Thymus (tissue), 11 donors: ENCODE measurements around the gene GNG7. TPM values are rescaled to one million over a fixed set of nuclear protein-coding genes. Genes with fewer than 3 reads are reported as not detected.
"Not testable (repeated sequence)": the region's sequence is repeated elsewhere in the genome, so short reads cannot be mapped to it uniquely, and the experiment has no call there.

Experiments used
- DNase-seq, 9 donors: peaks; one replicate each; pipeline ENCODE4 v3.0.0-alpha.2; 2013; ENCODE audit warnings: low spot score in 9 of 9, low read depth in 6 of 9, missing footprints in 1 of 9
- H3K27ac ChIP-seq, 2 donors: one replicate each; pipeline ENCODE4 v1.5.1; 2013; ENCODE audit warnings: control low read depth in 1 of 2, low read depth in 1 of 2, low read length in 1 of 2, mild to moderate bottlenecking in 1 of 2, moderate library complexity in 1 of 2
- H3K27me3 ChIP-seq, 2 donors: one replicate each; pipeline ENCODE4 v1.5.1; 2013; ENCODE audit warnings: low read length in 1 of 2; ENCODE audit not compliant: control insufficient read depth in 2 of 2, insufficient read depth in 1 of 2
- H3K36me3 ChIP-seq, 2 donors: one replicate each; pipeline ENCODE4 v1.5.1; 2013; ENCODE audit warnings: low read length in 1 of 2, mild to moderate bottlenecking in 1 of 2, moderate library complexity in 1 of 2; ENCODE audit not compliant: control insufficient read depth in 2 of 2, insufficient read depth in 2 of 2
- H3K4me1 ChIP-seq, 2 donors: one replicate each; pipeline ENCODE4 v1.5.1; 2013; ENCODE audit warnings: low read length in 2 of 2; ENCODE audit not compliant: control insufficient read depth in 2 of 2, insufficient read depth in 2 of 2
- H3K4me3 ChIP-seq, 2 donors: one replicate each; pipeline ENCODE4 v1.5.1; 2013; ENCODE audit warnings: low read length in 2 of 2, control low read depth in 1 of 2, mild to moderate bottlenecking in 1 of 2
- H3K9me3 ChIP-seq, 2 donors: one replicate each; pipeline ENCODE4 v1.5.1; 2013; ENCODE audit warnings: low read length in 1 of 2, mild to moderate bottlenecking in 1 of 2; ENCODE audit not compliant: control insufficient read depth in 2 of 2, insufficient read depth in 1 of 2
- WGBS: extraction: QIAGEN DNeasy Blood & Tissue Kit; methylation state at CpG from one replicate; pipeline ENCODE4 v1.1.7; 2013; 5-methylcytosine and 5-hydroxymethylcytosine counted together
- polyA plus RNA-seq: library from polyadenylated mRNA; stranded (reverse); fragments of 200-250 nt; gene quantifications from one replicate; pipeline ENCODE4 v1.2.3, GENCODE V29; 2013
- total RNA-seq: library from RNA; stranded (reverse); fragments of 120-200 nt; gene quantifications from one replicate; pipeline ENCODE4 v1.2.4, GENCODE V29; 2013
- donor health status: healthy.

The GNG7 gene
- total and polyA plus RNA-seq, 2 donors: 0.71 to 4.2 TPM

DNA sequence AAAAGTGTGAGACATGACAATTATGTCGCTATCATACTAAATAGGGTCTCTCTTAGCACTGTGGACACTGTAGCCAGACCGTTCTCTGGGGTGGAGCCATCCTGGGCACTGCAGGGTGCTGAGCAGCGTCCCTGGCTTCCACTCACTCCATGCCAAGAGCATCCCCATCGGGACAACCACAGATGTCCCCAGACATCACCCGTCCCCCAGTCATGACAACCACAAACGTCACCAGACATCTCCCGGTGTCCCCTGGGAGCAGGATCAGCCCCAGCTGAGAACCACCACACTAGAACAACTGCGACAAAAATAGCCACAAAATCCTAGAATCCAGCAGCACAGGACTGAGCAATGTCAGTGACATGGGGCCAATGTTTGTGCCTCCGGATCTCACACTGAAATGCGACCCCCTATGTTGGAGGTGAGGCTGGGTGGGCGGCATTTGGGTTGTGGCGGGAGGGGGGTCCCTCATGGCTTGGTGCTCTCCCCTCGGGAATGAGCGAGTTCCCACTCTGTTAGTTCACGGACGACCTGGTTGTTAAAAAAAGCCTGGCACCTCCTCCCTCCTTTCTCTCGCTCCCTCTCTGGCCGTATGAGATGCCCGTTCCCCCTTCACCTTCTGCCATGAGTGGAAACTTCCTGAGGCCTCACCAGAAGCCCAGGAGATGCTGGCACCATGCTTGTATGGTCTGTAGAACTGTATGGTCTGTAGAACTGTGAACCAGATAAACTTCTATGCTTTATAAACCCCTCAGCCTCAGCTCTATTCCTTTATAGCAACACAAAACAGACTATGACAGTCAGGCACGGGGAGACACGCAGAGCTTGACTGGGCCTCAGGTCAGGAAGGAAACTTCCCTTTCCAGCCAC is 132.7 kb downstream of the GNG7 start:
- H3K9me3 ChIP-seq: peaks cover 0 to 25% of the 10 kb centered on the region in 2 donors
- H3K27ac ChIP-seq: no peak overlapping the region
- peaks cover 0 to 7% of the 10 kb centered on the region in 2 donors for H3K4me1 ChIP-seq
- DNase-seq: no peak
- 96% methylated on average over 21 of the region's 21 CpGs for WGBS
- no peaks in the 10 kb centered on the region for H3K36me3 ChIP-seq
- H3K4me3 ChIP-seq: no peak overlapping the region
- no peaks in the 10 kb centered on the region for H3K27me3 ChIP-seq

DNA sequence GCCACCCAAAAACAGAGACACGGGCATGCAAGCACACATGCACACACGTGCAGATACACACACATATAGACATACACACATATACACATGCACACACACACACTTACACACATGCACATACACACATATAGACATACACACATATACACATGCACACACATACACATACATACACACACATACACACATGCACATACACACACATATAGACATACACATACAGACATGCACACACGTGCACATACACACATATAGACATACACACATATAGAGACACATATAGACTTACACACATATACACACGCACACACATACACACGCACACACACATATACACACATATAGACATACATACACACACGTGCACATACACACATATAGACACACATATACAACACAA is 134.5 kb downstream of the GNG7 start:
- Histone ChIP-seq H3K27me3 (no peaks in the 10 kb centered on the region), H3K27ac (no peak overlapping the region), H3K36me3 (no peaks in the 10 kb centered on the region), H3K4me3 (no peak overlapping the region), H3K4me1 (peaks cover 0 to 7% of the 10 kb centered on the region in 2 donors), H3K9me3 (peaks cover 0 to 19% of the 10 kb centered on the region in 2 donors)
- no peak for DNase-seq
- 78% methylated on average over 6 of the region's 6 CpGs for WGBS

DNA sequence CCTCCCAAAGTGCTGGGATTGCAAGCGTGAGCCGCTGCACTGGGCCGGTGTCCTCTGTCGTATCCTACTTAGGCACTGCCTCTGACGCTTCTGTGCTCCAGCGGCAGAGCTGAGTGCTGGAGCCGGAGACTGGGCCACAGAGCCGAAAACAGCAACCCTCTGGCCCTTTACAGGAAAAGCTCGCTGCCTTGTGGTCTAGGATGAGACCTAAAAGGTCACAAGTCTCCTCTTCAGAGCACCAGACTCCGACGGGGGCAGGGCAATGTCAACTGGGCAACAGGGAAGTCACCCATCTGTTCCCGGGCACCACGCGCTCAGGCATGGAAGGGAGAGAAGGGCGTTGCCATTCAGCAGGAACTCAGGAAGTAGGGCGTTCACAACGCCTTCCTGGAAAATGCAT is 134.9 kb downstream of the GNG7 start:
- Histone ChIP-seq H3K9me3 (peaks cover 0 to 19% of the 10 kb centered on the region in 2 donors), H3K27ac (no peak overlapping the region), H3K36me3 (no peaks in the 10 kb centered on the region), H3K4me3 (no peak overlapping the region), H3K27me3 (no peaks in the 10 kb centered on the region), H3K4me1 (peaks cover 0 to 9% of the 10 kb centered on the region in 2 donors)
- no peak for DNase-seq
- WGBS: 78% methylated on average over 17 of the region's 17 CpGs

DNA sequence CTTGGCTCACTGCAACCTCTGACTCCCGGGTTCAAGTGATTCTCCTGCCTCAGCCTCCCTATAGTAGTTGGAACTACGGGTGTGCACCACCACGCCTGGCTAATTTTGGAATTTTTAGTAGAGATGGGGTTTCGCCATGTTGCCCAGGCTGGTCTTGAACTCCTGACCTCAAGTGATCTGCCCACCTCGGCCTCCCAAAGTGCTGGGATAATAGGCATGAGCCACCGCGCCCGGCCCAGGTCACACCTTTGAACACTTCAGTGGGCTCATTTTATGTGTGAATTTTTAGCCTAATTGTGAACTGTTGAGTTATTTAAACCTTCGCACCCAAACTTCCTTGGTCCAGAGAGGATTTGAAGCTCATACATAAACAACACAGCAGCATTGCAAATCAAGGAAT is 138.9 kb downstream of the GNG7 start:
- not testable (repeated sequence) for H3K27me3 ChIP-seq, H3K27ac ChIP-seq, DNase-seq, H3K4me3 ChIP-seq, H3K36me3 ChIP-seq
- H3K4me1 ChIP-seq: peaks cover 7 to 26% of the 10 kb centered on the region in 2 donors
- 94% methylated on average over 9 of the region's 9 CpGs for WGBS
- H3K9me3 ChIP-seq: peaks cover 0 to 11% of the 10 kb centered on the region in 2 donors

DNA sequence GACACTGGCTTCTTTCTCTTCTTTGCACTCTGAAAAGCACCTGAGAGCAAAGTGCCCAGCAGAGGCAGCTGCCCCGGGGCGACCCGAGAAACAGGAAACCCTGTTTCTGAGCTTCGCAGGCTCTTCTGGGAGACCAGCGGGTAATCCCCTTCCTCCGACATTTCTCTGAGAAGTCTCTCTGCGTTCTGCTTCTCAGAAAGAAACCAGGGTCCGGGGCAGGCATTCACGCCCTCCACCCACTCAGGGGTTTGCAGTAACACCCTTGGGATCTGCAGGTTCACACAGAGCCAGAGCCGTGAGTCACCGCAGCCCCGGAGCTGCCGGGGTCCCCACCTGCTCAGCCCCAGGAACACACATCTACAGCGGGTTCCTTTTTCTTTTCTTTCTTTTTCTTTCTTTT is 140.6 kb downstream of the GNG7 start:
- H3K4me3 ChIP-seq: peak overlapping the region; percentile 47 to 61
- peaks cover 7 to 19% of the 10 kb centered on the region in 2 donors for H3K4me1 ChIP-seq
- peak overlapping the region; percentile 86 to 90 for H3K27ac ChIP-seq
- DNase-seq: peak in 7 of 9 donors; percentile 46 to 84 (median 57)
- peaks cover 0 to 5% of the 10 kb centered on the region in 2 donors for H3K9me3 ChIP-seq
- H3K36me3 ChIP-seq: no peaks in the 10 kb centered on the region
- WGBS: 1% methylated on average over 14 of the region's 14 CpGs
- no peaks in the 10 kb centered on the region for H3K27me3 ChIP-seq

DNA sequence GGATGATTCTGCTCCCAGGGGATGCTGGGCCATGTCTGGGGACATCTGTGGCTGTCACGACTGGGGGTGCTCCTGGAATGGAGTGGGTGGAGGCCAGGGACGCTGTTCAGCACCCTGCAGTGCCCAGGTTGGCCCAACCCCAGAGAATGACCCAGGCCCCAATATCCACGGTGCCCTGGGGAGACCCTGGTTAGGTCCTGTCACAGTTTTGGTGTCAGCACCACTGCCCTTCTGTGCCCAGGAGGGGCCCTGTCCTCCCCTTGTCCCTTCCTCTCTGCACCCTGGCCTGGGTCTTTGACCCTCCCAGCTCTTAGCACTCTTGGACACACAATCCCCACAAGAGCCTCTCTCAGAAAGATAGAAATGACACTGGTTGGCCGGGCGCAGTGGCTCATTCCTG is 141.3 kb downstream of the GNG7 start:
- H3K36me3 ChIP-seq: no peaks in the 10 kb centered on the region
- no peaks in the 10 kb centered on the region for H3K27me3 ChIP-seq
- peaks cover 7 to 19% of the 10 kb centered on the region in 2 donors for H3K4me1 ChIP-seq
- no peak overlapping the region for H3K4me3 ChIP-seq
- H3K27ac ChIP-seq: no peak overlapping the region
- 98% methylated on average over 5 of the region's 5 CpGs for WGBS
- H3K9me3 ChIP-seq: peaks cover 0 to 5% of the 10 kb centered on the region in 2 donors
- no peak for DNase-seq

DNA sequence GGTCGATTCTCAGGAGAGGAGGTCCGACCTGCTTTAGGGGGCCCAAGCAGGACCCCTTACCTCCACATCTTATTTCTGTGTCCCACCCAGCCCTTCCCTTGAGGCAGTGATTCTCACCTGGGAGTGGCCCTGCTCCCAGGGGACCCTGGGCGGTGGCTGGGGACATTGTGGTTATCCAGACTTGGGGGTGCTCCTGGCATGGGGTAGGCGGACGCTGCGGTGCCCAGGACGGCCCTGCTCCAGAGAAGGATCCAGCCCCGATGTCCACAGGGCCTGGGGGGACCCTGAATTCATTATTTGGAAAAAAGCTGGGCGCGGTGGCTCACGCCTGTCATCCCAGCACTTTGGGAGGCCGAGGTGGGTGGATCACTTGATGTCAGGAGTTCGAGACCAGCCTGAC is 142.1 kb downstream of the GNG7 start:
- no peak overlapping the region for H3K4me3 ChIP-seq
- peaks cover 0 to 5% of the 10 kb centered on the region in 2 donors for H3K9me3 ChIP-seq
- WGBS: 97% methylated on average over 13 of the region's 13 CpGs
- no peaks in the 10 kb centered on the region for H3K27me3 ChIP-seq
- no peak for DNase-seq
- peaks cover 7 to 19% of the 10 kb centered on the region in 2 donors for H3K4me1 ChIP-seq
- H3K36me3 ChIP-seq: no peaks in the 10 kb centered on the region
- no peak overlapping the region for H3K27ac ChIP-seq

DNA sequence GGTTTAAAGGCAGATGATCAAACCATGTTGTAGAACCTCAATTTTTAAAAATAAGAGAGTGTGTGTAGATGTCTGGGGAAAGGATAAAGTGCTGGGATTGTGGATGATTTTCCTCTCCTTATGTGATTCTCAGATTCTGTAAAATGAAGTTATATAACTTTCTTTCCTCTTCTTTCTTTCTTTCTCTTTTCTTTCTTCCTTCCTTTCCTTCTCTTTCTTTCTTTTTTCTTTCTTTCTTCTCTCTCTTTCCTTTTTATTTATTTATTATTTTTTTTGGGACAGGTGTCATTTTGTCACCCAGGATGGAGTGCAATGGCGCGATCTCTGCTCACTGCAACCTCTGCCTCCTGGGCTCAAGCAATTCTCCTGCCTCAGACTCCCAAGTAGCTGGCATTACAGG is 144.0 kb downstream of the GNG7 start:
- Histone ChIP-seq H3K36me3 (no peaks in the 10 kb centered on the region), H3K9me3 (peaks cover 0 to 5% of the 10 kb centered on the region in 2 donors), H3K27me3 (no peaks in the 10 kb centered on the region), H3K4me3 (no peak overlapping the region), H3K4me1 (peaks cover 7 to 19% of the 10 kb centered on the region in 2 donors), H3K27ac (no peak overlapping the region)
- WGBS: 99% methylated on average over 2 of the region's 2 CpGs
- no peak for DNase-seq

DNA sequence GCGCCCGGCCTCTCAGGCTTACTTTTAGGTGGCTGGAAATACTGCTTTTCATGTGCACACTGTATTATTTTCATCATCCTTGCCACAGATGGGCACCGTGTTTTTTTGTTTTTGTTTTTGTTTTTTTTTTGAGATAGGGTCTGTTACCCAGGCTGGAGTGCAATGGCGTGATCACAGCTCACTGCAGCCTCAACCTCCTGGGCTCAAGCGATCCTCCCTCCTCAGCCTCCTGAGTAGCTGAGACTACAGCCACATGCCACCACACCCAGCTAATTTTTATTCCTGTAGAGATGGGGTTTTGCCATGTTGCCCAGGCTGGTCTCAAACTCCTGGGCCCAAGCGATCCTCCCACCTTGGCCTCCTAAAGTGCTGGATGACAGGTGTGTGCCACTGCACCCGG is 144.4 kb downstream of the GNG7 start:
- H3K36me3 ChIP-seq, H3K4me3 ChIP-seq, H3K9me3 ChIP-seq, DNase-seq, H3K27me3 ChIP-seq, H3K27ac ChIP-seq: not testable (repeated sequence)
- 83% methylated on average over 7 of the region's 7 CpGs for WGBS
- H3K4me1 ChIP-seq: peaks cover 7 to 19% of the 10 kb centered on the region in 2 donors
